GM12878 (cell line): ENCODE data around the gene ZNF679.
A peak's percentile ranks its signal among the peaks of the same experiment; 100 is the strongest.

ENCODE experiments used
- CREM ChIP-seq: IDR thresholded peaks from 2 replicates; pipeline ENCODE4 v1.6.1; 2014; ENCODE audit warnings: antibody characterized with exemption, low read depth
- EZH2 ChIP-seq: IDR thresholded peaks from 2 replicates; pipeline ENCODE4 v1.6.1; 2012; ENCODE audit warnings: low read depth, mild to moderate bottlenecking, control low read depth, inconsistent platforms, low read length, borderline replicate concordance; ENCODE audit not compliant: control insufficient read depth
- KLF5 ChIP-seq: fragments of 450-650 bp; IDR thresholded peaks from 2 replicates; pipeline ENCODE4 v1.6.1; 2014; ENCODE audit warnings: mild to moderate bottlenecking; ENCODE audit not compliant: partially characterized antibody
- PBX3 ChIP-seq: IDR thresholded peaks from 2 replicates; pipeline ENCODE4 v1.6.1; 2011; ENCODE audit warnings: mild to moderate bottlenecking, low read depth, low read length, moderate library complexity; ENCODE audit not compliant: insufficient replicate concordance
- SIN3A ChIP-seq: IDR thresholded peaks from 2 replicates; pipeline ENCODE4 v1.6.1; 2012; ENCODE audit warnings: low read depth, low read length, improper control_type of control experiment
- YY1 ChIP-seq: IDR thresholded peaks from 2 replicates; pipeline ENCODE4 v1.6.1; 2011; ENCODE audit warnings: low read depth, mild to moderate bottlenecking, low read length
- ZNF274 ChIP-seq: IDR thresholded peaks from one replicate; pipeline ENCODE4 v1.8.0; 2011; ENCODE audit not compliant: insufficient read length, insufficient read depth
- TF ChIP-seq, protein P1 (sequence below), 3 experiments: IDR thresholded peaks in 2 of 3; conservative IDR thresholded peaks in 1 of 3; 2 replicates each; pipeline ENCODE4 v1.5.1; 2011; ENCODE audit warnings: low read depth in 3 of 3, low read length in 3 of 3, mild to moderate bottlenecking in 3 of 3, control low read depth in 2 of 3, moderate library complexity in 2 of 3, inconsistent platforms in 1 of 3, mixed read lengths in 1 of 3; ENCODE audit not compliant: control insufficient read depth in 2 of 3, insufficient read depth in 1 of 3; ENCODE audit errors: extremely low read depth in 1 of 3

DNA sequence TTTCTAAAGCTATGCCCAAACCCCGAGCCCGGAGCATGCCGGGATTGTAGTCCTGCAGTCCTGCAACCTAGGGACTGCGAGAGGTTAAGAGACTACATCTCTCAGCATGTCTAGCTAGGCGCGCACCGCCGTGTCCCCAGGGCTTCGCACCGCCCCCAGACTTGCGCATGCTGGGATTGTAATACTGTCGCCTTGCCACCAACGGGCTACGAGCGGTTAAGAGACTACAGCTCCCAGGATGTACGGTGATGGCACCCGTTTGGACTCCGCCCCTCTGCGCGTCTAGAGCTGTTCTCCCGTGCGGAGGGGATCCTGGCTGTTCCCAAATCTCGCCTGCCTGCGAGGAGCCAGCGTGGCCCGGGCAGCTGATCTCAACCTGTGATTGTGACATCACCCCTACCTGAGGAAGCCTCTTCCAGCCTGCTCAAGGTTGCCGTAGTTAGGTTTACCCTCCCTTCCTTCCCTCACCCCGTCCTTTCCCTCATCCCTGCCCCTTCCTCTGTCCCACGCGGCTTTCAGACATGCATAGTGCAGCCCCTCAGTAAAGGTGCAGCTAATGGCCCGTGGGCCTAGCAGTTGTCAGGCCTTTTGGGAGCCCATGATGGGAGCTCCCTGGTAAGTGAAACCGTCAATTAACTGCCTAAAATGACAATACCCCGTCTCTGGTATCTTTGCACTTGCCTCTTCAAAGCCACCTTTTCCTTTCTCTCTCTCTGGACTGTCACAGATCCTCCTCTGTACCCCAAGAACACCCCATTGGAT lies 79.2 kb downstream of the ZNF679 start:
- TF ChIP-seq PBX3 (no peak), KLF5 (no peak), SIN3A (no peak), EZH2 (no peak), CREM (peak; percentile 86), YY1 (peak; percentile 91), ZNF274 (no peak)
- TF ChIP-seq, protein P1, sequence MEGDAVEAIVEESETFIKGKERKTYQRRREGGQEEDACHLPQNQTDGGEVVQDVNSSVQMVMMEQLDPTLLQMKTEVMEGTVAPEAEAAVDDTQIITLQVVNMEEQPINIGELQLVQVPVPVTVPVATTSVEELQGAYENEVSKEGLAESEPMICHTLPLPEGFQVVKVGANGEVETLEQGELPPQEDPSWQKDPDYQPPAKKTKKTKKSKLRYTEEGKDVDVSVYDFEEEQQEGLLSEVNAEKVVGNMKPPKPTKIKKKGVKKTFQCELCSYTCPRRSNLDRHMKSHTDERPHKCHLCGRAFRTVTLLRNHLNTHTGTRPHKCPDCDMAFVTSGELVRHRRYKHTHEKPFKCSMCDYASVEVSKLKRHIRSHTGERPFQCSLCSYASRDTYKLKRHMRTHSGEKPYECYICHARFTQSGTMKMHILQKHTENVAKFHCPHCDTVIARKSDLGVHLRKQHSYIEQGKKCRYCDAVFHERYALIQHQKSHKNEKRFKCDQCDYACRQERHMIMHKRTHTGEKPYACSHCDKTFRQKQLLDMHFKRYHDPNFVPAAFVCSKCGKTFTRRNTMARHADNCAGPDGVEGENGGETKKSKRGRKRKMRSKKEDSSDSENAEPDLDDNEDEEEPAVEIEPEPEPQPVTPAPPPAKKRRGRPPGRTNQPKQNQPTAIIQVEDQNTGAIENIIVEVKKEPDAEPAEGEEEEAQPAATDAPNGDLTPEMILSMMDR (IDR thresholded peaks at IDR 0.05 in 2 of 3, conservative IDR thresholded peaks at IDR 0.05 in 1 of 3; ENCODE audit: control insufficient read depth in 2 of 3, extremely low read depth in 1 of 3, insufficient read depth in 1 of 3, low read depth in 3 of 3, low read length in 3 of 3), result no peak
